PC-9 (cell line): ENCODE measurements around the gene MAP3K2.

ENCODE experiments used
- EZH2 ChIP-seq: fragments of 200-600 bp; sonication (generic); IDR thresholded peaks from 2 replicates; pipeline ENCODE4 v1.8.0; 2017; ENCODE audit warnings: antibody characterized with exemption, low read depth
- TF ChIP-seq, protein P1 (sequence below): fragments of 200-600 bp; sonication (generic); conservative IDR thresholded peaks from 2 replicates; pipeline ENCODE4 v1.6.1; 2017; ENCODE audit warnings: mixed run types, antibody characterized with exemption, mild to moderate bottlenecking, moderate library complexity

DNA sequence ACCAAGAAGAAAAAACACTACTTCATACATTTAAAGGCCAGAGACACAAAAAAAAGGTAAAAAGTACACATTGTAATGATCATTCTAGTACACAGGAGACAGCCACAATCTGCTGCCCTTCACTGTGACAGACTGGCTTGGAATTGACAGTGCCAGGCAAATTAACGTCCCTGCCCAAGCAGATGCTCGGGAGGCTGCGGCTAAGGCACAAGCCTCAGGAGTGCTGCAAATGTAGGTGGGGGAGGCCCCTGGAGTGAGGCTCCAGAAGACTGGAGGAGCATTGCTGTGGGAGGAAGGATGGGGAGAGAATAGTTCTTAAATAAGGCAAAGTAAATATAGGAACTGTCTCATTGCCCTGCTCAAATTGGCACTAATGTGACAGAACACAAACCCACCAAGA lies 112.4 kb downstream of the MAP3K2 start:
- TF ChIP-seq, protein P1, sequence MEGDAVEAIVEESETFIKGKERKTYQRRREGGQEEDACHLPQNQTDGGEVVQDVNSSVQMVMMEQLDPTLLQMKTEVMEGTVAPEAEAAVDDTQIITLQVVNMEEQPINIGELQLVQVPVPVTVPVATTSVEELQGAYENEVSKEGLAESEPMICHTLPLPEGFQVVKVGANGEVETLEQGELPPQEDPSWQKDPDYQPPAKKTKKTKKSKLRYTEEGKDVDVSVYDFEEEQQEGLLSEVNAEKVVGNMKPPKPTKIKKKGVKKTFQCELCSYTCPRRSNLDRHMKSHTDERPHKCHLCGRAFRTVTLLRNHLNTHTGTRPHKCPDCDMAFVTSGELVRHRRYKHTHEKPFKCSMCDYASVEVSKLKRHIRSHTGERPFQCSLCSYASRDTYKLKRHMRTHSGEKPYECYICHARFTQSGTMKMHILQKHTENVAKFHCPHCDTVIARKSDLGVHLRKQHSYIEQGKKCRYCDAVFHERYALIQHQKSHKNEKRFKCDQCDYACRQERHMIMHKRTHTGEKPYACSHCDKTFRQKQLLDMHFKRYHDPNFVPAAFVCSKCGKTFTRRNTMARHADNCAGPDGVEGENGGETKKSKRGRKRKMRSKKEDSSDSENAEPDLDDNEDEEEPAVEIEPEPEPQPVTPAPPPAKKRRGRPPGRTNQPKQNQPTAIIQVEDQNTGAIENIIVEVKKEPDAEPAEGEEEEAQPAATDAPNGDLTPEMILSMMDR = no peak
- TF ChIP-seq EZH2 = no peak
